MM.1S (cell line): ENCODE measurements around the gene H6PD.

Experiments
- DNase-seq: peaks from one replicate; pipeline ENCODE4 v3.0.0-alpha.2; 2015
- H2AFZ ChIP-seq: fragments of 300-600 bp; sonication (generic); 2 replicates; pipeline ENCODE4 v1.6.0; 2016; ENCODE audit warnings: antibody characterized with exemption, low read length
- H3F3A ChIP-seq: fragments of 300-600 bp; sonication (generic); 2 replicates; pipeline ENCODE4 v1.6.1; 2016; ENCODE audit warnings: mild to moderate bottlenecking, antibody characterized with exemption, low read length, moderate library complexity, mixed read lengths; ENCODE audit not compliant: insufficient read depth
- H3K27ac ChIP-seq: fragments of 300-600 bp; sonication (generic); 2 replicates; pipeline ENCODE4 v1.5.1; 2016; ENCODE audit warnings: mild to moderate bottlenecking, low read length
- H3K27me3 ChIP-seq: fragments of 300-600 bp; sonication (generic); replicated peaks from 2 replicates; pipeline ENCODE4 v1.6.0; 2016; ENCODE audit warnings: low read length; ENCODE audit not compliant: insufficient read depth
- H3K36me3 ChIP-seq: fragments of 300-600 bp; sonication (generic); replicated peaks from 2 replicates; pipeline ENCODE4 v1.6.1; 2016; ENCODE audit warnings: mild to moderate bottlenecking, low read length, mixed read lengths; ENCODE audit not compliant: insufficient read depth
- H3K4me1 ChIP-seq: fragments of 300-600 bp; sonication (generic); 2 replicates; pipeline ENCODE4 v1.6.1; 2016; ENCODE audit warnings: low read length, mixed read lengths
- H3K4me2 ChIP-seq: fragments of 300-600 bp; sonication (generic); 2 replicates; pipeline ENCODE4 v1.6.0; 2016; ENCODE audit warnings: low read depth, low read length
- H3K4me3 ChIP-seq: fragments of 300-600 bp; sonication (generic); 2 replicates; pipeline ENCODE4 v1.5.1; 2016; ENCODE audit warnings: low read length, mixed read lengths
- H3K79me2 ChIP-seq: fragments of 300-600 bp; sonication (generic); 2 replicates; pipeline ENCODE4 v1.6.1; 2016; ENCODE audit warnings: mixed run types, low read length, mixed read lengths
- H3K9ac ChIP-seq: fragments of 300-600 bp; sonication (generic); 2 replicates; pipeline ENCODE4 v1.6.1; 2016; ENCODE audit warnings: low read length, mixed read lengths
- H3K9me2 ChIP-seq: fragments of 300-600 bp; sonication (generic); replicated peaks from 2 replicates; pipeline ENCODE4 v1.6.1; 2016; ENCODE audit warnings: mild to moderate bottlenecking, low read length, mixed read lengths; ENCODE audit not compliant: insufficient read depth
- H3K9me3 ChIP-seq: fragments of 300-600 bp; sonication (generic); replicated peaks from 2 replicates; pipeline ENCODE4 v1.6.1; 2016; ENCODE audit warnings: mild to moderate bottlenecking, low read length, mixed read lengths; ENCODE audit not compliant: insufficient read depth
- H4K20me1 ChIP-seq: fragments of 300-600 bp; sonication (generic); 2 replicates; pipeline ENCODE4 v1.6.1; 2016; ENCODE audit warnings: mild to moderate bottlenecking, low read length, moderate library complexity, mixed read lengths; ENCODE audit not compliant: insufficient read depth
- CTCF ChIP-seq: fragments of 300-600 bp; sonication (generic); IDR thresholded peaks from 2 replicates; pipeline ENCODE4 v1.5.1; 2016; ENCODE audit warnings: antibody characterized with exemption, low read length, mixed read lengths
- EZH2 ChIP-seq: fragments of 300-600 bp; sonication (generic); optimal IDR thresholded peaks from 2 replicates; pipeline ENCODE3; 2017; ENCODE audit warnings: low read depth, mild to moderate bottlenecking, antibody characterized with exemption, low read length, mixed read lengths
- EZH2phosphoT487 ChIP-seq: fragments of 300-600 bp; sonication (generic); IDR thresholded peaks from 2 replicates; pipeline ENCODE4 v1.6.1; 2018; ENCODE audit warnings: antibody characterized with exemption, low read length

H6PD gene

GRCh38 chr1:9235096-9235459 lies 504 bp downstream of the H6PD start:
- peak overlapping the region; percentile 99 for H3K4me2 ChIP-seq
- peaks cover 28% of the 10 kb centered on the region for H3K4me1 ChIP-seq
- peaks cover 19% of the 10 kb centered on the region for H3F3A ChIP-seq
- no peaks in the 10 kb centered on the region for H3K9me2 ChIP-seq
- no peaks in the 10 kb centered on the region for H3K79me2 ChIP-seq
- peak overlapping the region; percentile 37; the same call in 1 of the 2 replicates for H3K27ac ChIP-seq
- peak overlapping the region; percentile 89 for H3K9ac ChIP-seq
- H3K36me3 ChIP-seq, result no peaks in the 10 kb centered on the region
- TF ChIP-seq EZH2 (no peak), EZH2phosphoT487 (no peak), CTCF (no peak)
- no peaks in the 10 kb centered on the region for H4K20me1 ChIP-seq
- H3K9me3 ChIP-seq, result no peaks in the 10 kb centered on the region
- peak overlapping the region; percentile 87 for H3K4me3 ChIP-seq
- DNase-seq, result no peak
- H3K27me3 ChIP-seq, result no peaks in the 10 kb centered on the region
- peak overlapping the region; percentile 83 for H2AFZ ChIP-seq

DNA sequence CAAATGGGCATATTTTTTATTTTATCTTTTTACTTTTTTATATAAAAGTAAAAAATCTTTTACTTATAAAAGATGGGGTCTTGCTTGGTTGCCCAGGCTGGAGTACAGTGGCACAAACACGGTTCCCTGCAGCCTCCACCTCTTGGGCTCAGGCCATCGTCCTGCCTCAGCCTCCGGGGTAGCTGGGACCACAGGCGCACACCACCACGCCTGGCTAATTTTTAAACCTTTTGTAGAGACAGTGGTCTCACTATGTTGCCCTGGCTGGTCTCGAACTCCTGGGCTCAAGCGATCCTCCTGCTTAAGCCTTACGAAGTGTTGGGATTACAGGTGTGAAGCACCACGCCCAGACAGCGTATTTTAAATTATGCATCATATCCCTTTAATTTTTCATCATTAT lies 986 bp downstream of the H6PD start:
- 0 out of 2 replicates have a peak overlapping the region, but pooled peaks have one; percentile 83 for H2AFZ ChIP-seq

GRCh38 chr1:9238134-9238533 lies 3.6 kb downstream of the H6PD start:
- DNase-seq, result no peak
- Histone ChIP-seq H3K36me3 (no peaks in the 10 kb centered on the region), H3K9me3 (no peaks in the 10 kb centered on the region), H3K9me2 (no peaks in the 10 kb centered on the region), H2AFZ (no peak overlapping the region), H3K4me3 (no peak overlapping the region), H3K9ac (no peak overlapping the region), H3K27ac (no peak overlapping the region), H3F3A (peaks cover 10% of the 10 kb centered on the region; the same call in 1 of the 2 replicates), H3K4me2 (no peak overlapping the region), H3K79me2 (no peaks in the 10 kb centered on the region), H3K4me1 (peaks cover 21% of the 10 kb centered on the region), H4K20me1 (no peaks in the 10 kb centered on the region), H3K27me3 (no peaks in the 10 kb centered on the region)
- TF ChIP-seq CTCF (no peak), EZH2 (no peak), EZH2phosphoT487 (no peak)

More for the DNA sequence above, 986 bp downstream of the H6PD start:
- Histone ChIP-seq H3K4me3 (peak overlapping the region; percentile 87), H3F3A (peaks cover 19% of the 10 kb centered on the region), H3K9ac (peak overlapping the region; percentile 89; the same call in 1 of the 2 replicates), H3K36me3 (no peaks in the 10 kb centered on the region), H4K20me1 (no peaks in the 10 kb centered on the region), H3K9me2 (no peaks in the 10 kb centered on the region), H3K4me1 (peaks cover 33% of the 10 kb centered on the region), H3K4me2 (peak overlapping the region; percentile 99; the same call in 1 of the 2 replicates), H3K79me2 (no peaks in the 10 kb centered on the region), H3K27me3 (no peaks in the 10 kb centered on the region), H3K9me3 (no peaks in the 10 kb centered on the region), H3K27ac (no peak overlapping the region)
- DNase-seq, result no peak
- no peak for TF ChIP-seq EZH2phosphoT487
- TF ChIP-seq CTCF, result no peak
- no peak for TF ChIP-seq EZH2
